Activated CD4-positive, alpha-beta memory T cell treated with anti-CD3 and anti-CD28 coated beads, Interleukin-2, amount 10 ng/mL, durations not matched to agents 7 days and 5 days (primary cell): Measurements from ENCODE around the gene PEPD. TPM values are rescaled to one million over a fixed set of nuclear protein-coding genes. Genes with fewer than 3 reads are reported as not detected.
"Not testable (repeated sequence)": the region's sequence is repeated elsewhere in the genome, so short reads cannot be mapped to it uniquely, and the experiment has no call there.

Source experiments
- CTCF ChIA-PET: fragments of 350-600 bp; sonication (Branson Sonifier 250); formaldehyde crosslinking; loops from one replicate; lab custom pipeline; 2021; ENCODE audit warnings: antibody characterized with exemption, inconsistent platforms; lab: Charles Lee
- POLR2A ChIA-PET: fragments of 350-600 bp; sonication (Branson Sonifier 250); formaldehyde crosslinking; loops from one replicate; lab custom pipeline; 2021; ENCODE audit warnings: antibody characterized with exemption; lab: Charles Lee
- DNase-seq: peaks from one replicate; pipeline ENCODE4 v3.0.0-alpha.2; 2020
- H3K27ac Mint-ChIP-seq: one replicate; pipeline ENCODE4 v1.8.0; 2021; ENCODE audit warnings: mild to moderate bottlenecking, mixed read lengths
- H3K27me3 Mint-ChIP-seq: one replicate; pipeline ENCODE4 v1.8.0; 2021; ENCODE audit warnings: mixed read lengths
- H3K36me3 Mint-ChIP-seq: one replicate; pipeline ENCODE4 v1.8.0; 2021; ENCODE audit warnings: low read depth, mixed read lengths
- H3K4me1 Mint-ChIP-seq: one replicate; pipeline ENCODE4 v1.8.0; 2021; ENCODE audit warnings: mixed read lengths
- H3K4me3 Mint-ChIP-seq: one replicate; pipeline ENCODE4 v1.8.0; 2021; ENCODE audit warnings: mild to moderate bottlenecking, mixed read lengths
- H3K9me3 Mint-ChIP-seq: one replicate; pipeline ENCODE4 v1.8.0; 2021; ENCODE audit warnings: mixed read lengths
- total RNA-seq, 2 experiments: library from RNA; stranded (reverse); gene quantifications; one replicate each; pipeline ENCODE4 v1.2.3, GENCODE V29; 2021

Gene PEPD
- total RNA-seq, 2 experiments from 2014 or later = 33.3 to 36.6 TPM

DNA sequence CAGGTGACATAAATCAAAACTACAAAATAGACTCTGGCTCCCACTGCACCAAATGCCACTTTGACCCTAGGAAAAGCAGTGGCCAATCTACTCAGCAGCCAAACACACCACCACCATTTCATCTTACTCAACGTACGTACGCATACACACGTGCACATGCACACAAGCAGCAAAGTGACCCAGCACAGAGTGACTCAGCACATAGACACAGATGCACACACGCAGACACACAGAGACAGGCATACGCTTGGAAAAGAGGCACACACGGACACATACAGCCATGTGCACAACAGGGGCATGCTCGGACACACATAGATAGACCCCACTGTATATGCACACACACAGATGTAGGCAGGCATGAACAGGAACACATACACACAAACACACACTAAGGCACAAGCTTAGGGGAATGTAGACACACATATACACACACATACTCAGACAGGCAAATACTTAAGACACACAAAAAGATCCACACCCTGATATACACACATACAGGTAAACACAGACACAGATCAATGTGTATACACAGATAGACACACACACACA lies 37.3 kb downstream of the PEPD start:
- no peak for DNase-seq
- Mint-ChIP-seq H3K27me3 (no peaks in the 10 kb centered on the region), H3K4me1 (no peaks in the 10 kb centered on the region), H3K9me3 (peaks cover 3% of the 10 kb centered on the region), H3K27ac (no peak overlapping the region), H3K4me3 (no peak overlapping the region), H3K36me3 (peaks cover 3% of the 10 kb centered on the region)
- ChIA-PET POLR2A (no interaction called here), CTCF (no interaction called here)

DNA sequence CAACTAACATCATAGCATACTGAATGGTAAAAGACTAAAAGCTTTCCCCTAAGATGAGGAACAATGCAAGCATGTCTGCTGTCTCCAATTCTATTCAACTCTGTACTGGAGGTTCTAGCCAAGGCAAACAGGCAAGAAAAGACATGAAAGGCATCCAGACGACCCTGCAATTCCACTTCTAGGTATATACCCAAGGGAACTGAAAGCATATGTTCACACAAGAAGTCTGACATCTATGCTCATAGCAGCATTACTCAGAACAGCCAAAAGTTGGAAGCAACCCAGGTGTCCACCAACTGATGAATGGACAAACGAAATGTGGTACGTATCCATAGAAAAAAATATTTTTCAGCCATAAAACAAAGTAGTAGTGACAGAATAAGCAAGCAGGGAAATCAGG lies 39.1 kb downstream of the PEPD start:
- Mint-ChIP-seq H3K4me3 (no peak overlapping the region), H3K4me1 (no peaks in the 10 kb centered on the region)
- CTCF ChIA-PET = no interaction called here

DNA sequence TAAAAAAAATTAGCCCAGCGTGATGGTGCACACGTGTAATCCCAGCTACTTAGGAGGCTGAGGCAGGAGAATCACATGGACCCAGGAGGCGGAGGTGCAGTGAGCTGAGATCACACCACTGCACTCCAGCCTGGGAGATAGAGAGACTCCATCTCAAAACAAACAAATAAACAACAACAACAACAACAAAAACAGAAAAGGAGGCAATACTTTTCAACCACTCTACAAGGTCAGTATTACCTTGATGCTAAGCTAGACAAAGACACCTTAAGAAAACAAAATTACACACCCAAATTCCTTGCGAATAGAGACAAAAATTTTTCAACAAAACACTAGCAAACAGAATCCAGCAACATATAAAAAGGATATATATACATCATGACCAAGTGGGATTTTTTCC lies 39.7 kb downstream of the PEPD start:
- H3K9me3 Mint-ChIP-seq = peaks cover 5% of the 10 kb centered on the region

More for the DNA sequence above, 39.1 kb downstream of the PEPD start:
- Mint-ChIP-seq H3K9me3 (peaks cover 5% of the 10 kb centered on the region), H3K36me3 (peaks cover 6% of the 10 kb centered on the region), H3K27ac (no peak overlapping the region), H3K27me3 (no peaks in the 10 kb centered on the region)
- no peak for DNase-seq
- POLR2A ChIA-PET = no interaction called here

DNA sequence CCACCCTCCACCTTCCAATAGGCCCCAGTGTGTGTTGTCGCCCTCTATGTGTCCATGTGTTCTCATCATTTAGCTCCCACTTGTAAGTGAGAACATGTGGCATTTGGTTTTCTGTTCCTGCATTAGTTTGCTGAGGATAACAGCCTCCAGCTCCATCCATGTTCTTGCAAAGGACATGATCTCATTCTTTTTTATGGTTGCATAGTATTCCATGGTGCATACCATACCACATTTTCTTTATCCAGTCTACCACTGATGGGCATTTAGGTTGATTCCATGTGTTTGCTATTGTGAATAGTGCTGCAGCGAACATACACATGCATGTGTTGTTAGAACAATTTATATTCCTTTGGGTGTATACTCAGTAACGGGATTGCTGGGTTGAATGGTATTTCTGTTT lies 42.0 kb downstream of the PEPD start:
- H3K4me1 Mint-ChIP-seq, H3K27ac Mint-ChIP-seq, POLR2A ChIA-PET, H3K4me3 Mint-ChIP-seq, H3K36me3 Mint-ChIP-seq, H3K9me3 Mint-ChIP-seq, H3K27me3 Mint-ChIP-seq, DNase-seq, CTCF ChIA-PET: not testable (repeated sequence)

More for the DNA sequence above, 39.7 kb downstream of the PEPD start:
- Mint-ChIP-seq H3K4me1 (no peaks in the 10 kb centered on the region), H3K27me3 (no peaks in the 10 kb centered on the region), H3K4me3 (no peak overlapping the region), H3K27ac (no peak overlapping the region), H3K36me3 (peaks cover 6% of the 10 kb centered on the region)
- CTCF ChIA-PET = no interaction called here
- no peak for DNase-seq
- POLR2A ChIA-PET = no interaction called here

DNA sequence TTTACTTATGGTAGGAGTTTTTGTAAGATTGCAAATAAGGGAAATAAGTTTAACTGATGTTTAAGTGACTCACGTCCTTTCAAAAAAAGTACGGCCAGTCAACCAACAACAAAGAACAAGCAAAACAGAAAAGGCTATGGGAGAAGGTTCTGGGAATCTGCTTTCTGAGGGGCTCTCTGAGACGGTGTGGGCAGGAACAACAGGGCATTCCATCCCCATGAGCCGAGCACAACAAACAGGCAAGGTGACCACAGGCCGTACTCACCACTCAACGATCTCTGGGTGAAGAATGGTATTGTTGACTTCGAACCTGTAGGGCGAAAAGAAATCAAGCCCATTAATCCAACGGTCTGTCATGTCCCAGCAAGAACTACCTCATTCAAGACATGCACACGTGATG lies 43.8 kb downstream of the PEPD start:
- no peak overlapping the region for H3K27ac Mint-ChIP-seq
- ChIA-PET CTCF (no interaction called here), POLR2A (no interaction called here)
- peaks cover 5% of the 10 kb centered on the region for H3K9me3 Mint-ChIP-seq
- no peaks in the 10 kb centered on the region for H3K27me3 Mint-ChIP-seq
- no peak overlapping the region for H3K4me3 Mint-ChIP-seq
- DNase-seq = no peak
- peaks cover 6% of the 10 kb centered on the region for H3K36me3 Mint-ChIP-seq
- peaks cover 4% of the 10 kb centered on the region for H3K4me1 Mint-ChIP-seq

DNA sequence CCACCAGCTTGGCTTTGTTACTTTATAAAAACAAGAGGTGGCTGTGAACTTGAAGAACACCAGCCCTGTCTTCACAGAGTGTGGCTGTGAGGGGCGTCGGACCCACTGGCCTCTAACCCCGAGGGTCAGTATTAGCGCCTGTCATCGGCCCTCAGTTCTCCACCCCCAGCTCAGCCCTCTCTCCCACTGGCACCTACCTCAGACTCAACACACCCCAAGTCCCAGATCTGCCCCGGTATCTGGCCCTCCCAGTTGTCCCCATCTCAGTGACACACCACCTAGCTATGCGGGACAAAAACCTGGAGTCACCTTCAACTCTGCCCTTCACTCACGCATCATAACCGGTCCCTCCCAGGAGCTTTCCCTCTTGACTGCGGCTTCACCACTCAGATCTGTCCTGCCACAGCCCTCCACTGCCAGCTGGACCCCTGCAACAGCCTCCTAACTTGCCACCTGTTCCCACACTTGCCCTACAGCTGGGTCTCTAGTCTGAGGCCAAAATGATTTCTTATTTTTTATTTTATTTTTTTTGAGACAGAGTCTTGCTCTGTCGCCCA lies 45.4 kb downstream of the PEPD start:
- ChIA-PET CTCF (no interaction called here), POLR2A (no interaction called here)
- Mint-ChIP-seq H3K27ac (no peak overlapping the region), H3K9me3 (peaks cover 2% of the 10 kb centered on the region), H3K4me3 (no peak overlapping the region), H3K27me3 (no peaks in the 10 kb centered on the region), H3K36me3 (peaks cover 6% of the 10 kb centered on the region), H3K4me1 (peaks cover 6% of the 10 kb centered on the region)
- no peak for DNase-seq

DNA sequence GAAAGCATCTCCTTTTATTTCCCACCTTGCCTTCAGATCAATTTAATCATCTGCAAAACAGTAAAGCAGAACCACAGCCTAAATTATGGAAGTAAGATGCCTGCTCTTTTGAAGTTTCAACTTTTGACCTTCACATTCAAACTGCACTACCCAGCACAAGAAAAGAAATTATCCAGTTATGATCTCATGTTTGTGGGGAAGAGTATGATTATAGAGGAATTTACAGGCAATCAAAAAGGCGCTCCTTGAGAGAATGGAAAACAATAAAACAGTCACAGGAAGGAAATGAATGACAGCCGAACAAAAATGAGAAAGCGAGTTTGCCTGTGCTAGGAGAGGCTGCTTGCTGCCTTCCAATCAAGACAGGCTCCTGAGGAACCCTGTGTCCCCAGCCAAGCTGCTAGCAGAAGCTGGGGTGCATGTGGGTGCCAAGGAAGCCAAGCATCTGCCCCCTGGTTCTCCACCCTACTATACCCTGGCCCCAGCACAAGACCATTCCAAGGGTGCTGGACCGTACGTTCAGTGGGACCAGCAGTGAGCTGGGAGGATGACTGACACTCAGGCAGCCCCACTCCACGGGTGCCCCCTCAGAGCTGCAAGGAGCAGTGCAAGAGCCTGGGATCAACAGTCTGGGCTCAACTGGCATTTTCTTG lies 47.8 kb downstream of the PEPD start:
- Mint-ChIP-seq H3K27me3 (no peaks in the 10 kb centered on the region), H3K36me3 (peaks cover under 1% of the 10 kb centered on the region), H3K9me3 (no peaks in the 10 kb centered on the region), H3K4me3 (no peak overlapping the region), H3K4me1 (peaks cover 14% of the 10 kb centered on the region), H3K27ac (no peak overlapping the region)
- CTCF ChIA-PET = no interaction called here
- POLR2A ChIA-PET = no interaction called here
- DNase-seq = no peak

DNA sequence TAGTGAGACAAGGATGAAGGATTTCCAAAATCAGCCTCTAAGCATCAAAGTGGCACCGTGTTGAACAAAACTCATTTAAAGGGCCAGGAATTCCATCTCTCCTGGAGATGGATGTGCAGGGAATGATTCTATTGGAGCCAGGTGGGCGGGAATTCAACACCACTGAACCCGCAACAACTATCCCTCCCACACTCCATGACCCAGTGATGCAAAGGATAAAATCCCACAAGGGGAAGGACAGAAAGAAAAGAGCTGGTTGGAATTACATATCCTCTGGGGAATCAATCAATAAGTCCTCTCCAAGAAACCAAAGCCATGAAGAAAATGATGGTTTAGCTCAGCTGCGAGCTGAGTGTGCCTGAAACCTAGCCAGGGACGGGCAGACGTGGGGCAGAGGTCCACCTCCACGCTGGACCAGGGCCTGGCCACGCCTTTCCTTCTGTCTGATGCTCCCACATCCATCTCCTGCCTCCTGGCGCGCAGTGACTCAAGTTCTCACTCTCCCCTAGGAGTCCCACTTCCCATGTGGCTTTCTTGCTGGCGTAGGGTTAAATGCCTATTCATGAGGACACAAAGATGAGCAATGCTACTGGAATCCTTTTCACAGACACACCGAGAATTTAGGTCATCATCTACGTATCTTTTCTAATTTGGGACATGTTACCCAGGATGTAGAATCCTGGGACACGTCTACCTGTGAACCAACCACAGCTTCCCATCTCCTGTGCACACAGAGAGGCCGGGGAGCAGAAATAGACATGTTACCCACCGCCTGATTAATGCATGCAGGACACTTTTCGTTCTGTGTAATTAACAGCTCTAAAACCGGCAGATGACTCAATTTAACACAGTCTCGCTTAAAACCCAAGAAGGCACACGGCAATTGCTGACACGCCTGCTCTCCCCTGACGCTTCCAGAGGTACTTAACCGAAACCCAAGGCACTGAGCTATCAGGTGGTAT lies 48.6 kb downstream of the PEPD start:
- Mint-ChIP-seq H3K27ac (no peak overlapping the region), H3K36me3 (no peaks in the 10 kb centered on the region), H3K27me3 (no peaks in the 10 kb centered on the region), H3K4me3 (no peak overlapping the region), H3K9me3 (no peaks in the 10 kb centered on the region), H3K4me1 (peaks cover 14% of the 10 kb centered on the region)
- ChIA-PET POLR2A (no interaction called here), CTCF (no interaction called here)
- no peak for DNase-seq

DNA sequence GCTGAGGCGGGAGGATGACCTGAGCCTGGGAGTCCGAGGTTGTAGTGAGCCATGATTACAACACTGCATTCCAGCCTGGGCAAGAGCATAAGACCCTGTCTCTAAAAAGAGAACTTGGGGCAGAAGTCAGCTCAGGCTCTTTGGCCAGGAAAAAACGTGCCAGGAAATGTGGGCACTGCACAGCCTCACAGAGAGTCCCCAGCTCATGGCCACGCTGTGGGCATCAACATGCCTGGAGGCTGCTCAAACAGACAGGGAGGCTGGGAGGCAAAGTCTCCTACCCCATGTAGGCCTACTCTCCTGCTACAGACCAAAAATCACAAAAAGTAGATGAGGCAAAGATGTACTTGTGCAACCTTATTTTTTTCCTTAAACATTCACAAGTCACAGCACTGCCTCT lies 49.4 kb downstream of the PEPD start:
- Mint-ChIP-seq H3K9me3 (no peaks in the 10 kb centered on the region), H3K27me3 (no peaks in the 10 kb centered on the region), H3K36me3 (no peaks in the 10 kb centered on the region), H3K4me3 (no peak overlapping the region), H3K27ac (no peak overlapping the region), H3K4me1 (peaks cover 14% of the 10 kb centered on the region)
- CTCF ChIA-PET = no interaction called here
- no peak for DNase-seq
- POLR2A ChIA-PET = no interaction called here

DNA sequence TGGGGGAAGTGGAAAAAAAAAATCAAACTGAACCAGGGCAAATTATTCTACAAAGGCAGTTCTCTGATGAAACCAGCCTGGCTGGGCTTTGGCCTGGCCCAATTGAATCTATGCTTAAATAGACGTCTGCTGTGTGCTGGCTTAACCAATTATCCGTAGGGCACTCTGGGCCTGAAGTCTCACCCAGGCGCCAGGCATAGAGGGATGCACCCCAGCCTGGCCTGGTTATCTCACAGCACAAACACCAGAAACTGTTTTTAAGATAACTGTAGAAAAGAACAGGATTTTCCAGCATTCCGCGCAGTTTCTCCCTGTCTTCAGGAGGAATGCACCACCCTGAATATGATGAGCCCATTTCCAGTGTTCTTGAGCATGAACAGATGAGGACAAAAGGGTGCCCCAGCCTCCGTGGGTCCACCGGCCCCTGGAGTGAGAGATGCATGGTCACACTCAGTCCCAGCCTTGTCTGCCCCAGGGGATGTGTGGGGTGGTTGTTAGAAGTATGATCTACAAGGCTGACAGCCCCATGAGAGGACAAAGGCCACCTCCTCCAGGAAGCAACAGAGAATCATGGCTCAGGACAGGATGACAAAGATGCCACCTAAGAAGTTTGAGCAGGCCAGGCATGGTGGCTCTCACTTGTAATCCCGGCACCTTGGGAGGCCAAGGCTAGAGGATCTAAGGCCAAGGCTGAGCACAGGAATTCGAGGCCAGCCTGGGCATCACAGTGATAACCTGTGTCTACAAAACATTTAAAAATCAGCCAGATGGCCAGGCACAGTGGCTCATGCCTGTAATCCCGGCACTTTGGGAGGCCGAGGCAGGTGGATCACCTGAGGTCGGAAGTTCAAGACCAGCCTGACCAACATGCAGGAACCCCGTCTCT lies 50.2 kb downstream of the PEPD start:
- DNase-seq = no peak
- Mint-ChIP-seq H3K27me3 (no peaks in the 10 kb centered on the region), H3K4me1 (peaks cover 14% of the 10 kb centered on the region), H3K27ac (no peak overlapping the region), H3K36me3 (no peaks in the 10 kb centered on the region), H3K4me3 (no peak overlapping the region), H3K9me3 (no peaks in the 10 kb centered on the region)
- POLR2A ChIA-PET = no interaction called here
- CTCF ChIA-PET = no interaction called here

DNA sequence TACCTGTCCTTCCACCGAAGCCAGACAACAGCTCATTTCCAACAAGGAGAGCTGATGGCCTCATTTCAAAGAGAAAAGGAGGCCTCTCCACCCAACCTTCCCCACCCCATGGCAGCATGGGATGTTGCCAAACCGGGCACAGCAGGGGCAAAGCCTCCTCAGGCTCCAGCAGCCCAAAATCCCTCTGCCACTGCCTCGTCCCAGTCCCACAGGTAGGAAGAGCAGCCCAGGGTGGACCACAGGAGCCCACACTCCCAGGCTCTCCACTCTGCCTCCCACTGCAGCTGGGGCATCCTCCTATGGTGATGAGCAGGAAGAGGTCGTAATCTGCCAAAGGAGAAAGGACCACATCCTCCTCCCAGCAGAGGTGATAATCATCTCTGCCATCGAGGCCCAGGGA lies 50.9 kb downstream of the PEPD start:
- CTCF ChIA-PET = no interaction called here
- POLR2A ChIA-PET = no interaction called here
- Mint-ChIP-seq H3K27ac (no peak overlapping the region), H3K27me3 (no peaks in the 10 kb centered on the region), H3K4me1 (peaks cover 14% of the 10 kb centered on the region), H3K4me3 (no peak overlapping the region), H3K9me3 (no peaks in the 10 kb centered on the region), H3K36me3 (no peaks in the 10 kb centered on the region)
- DNase-seq = no peak

DNA sequence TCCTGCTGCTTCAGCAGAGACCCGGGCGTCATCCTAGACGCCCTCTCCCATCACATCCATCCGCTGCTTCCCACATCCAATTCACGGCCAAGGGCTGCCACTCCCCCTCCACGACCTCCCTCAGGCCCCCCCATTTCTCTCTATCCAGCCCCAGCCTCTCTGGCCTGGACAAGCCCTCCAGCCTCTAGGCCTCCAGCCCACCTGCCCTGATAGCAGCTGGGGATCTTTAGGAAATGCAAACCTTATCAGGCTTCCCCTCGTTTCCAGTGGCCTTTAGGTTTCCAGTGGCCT lies 51.6 kb downstream of the PEPD start:
- DNase-seq = no peak
- ChIA-PET CTCF (no interaction called here), POLR2A (no interaction called here)
- H3K4me1 Mint-ChIP-seq = peaks cover 14% of the 10 kb centered on the region
- H3K36me3 Mint-ChIP-seq = no peaks in the 10 kb centered on the region
- H3K27me3 Mint-ChIP-seq = no peaks in the 10 kb centered on the region
- no peak overlapping the region for H3K4me3 Mint-ChIP-seq
- no peak overlapping the region for H3K27ac Mint-ChIP-seq
- no peaks in the 10 kb centered on the region for H3K9me3 Mint-ChIP-seq
